HepG2 (cell line): ENCODE results near the gene C2orf76. TPM values are rescaled to one million over a fixed set of nuclear protein-coding genes. Genes with fewer than 3 reads are reported as not detected.
A peak's percentile ranks its signal among the peaks of the same experiment; 100 is the strongest.

Experiments
- FOSL2 ChIP-seq: sonication (generic); formaldehyde crosslinking; IDR thresholded peaks from 2 replicates; pipeline ENCODE4 v1.4.0; 2020; ENCODE audit warnings: missing genetic modification reagents
- GATA4 ChIP-seq: sonication (generic); IDR thresholded peaks from 2 replicates; pipeline ENCODE4 v1.6.1; 2016; ENCODE audit warnings: antibody characterized with exemption, low read depth, borderline replicate concordance
- HNF4A ChIP-seq: sonication (generic); formaldehyde crosslinking; IDR thresholded peaks from 2 replicates; pipeline ENCODE4 v1.4.0; 2020; ENCODE audit warnings: missing genetic modification reagents
- HOXA9 ChIP-seq: sonication (generic); formaldehyde crosslinking; IDR thresholded peaks from 2 replicates; pipeline ENCODE4 v1.8.1; 2022; ENCODE audit warnings: missing genetic modification reagents, mild to moderate bottlenecking, moderate library complexity, borderline replicate concordance
- LCORL ChIP-seq, 2 experiments: fragments of 450-650 bp in 1 of 2; sonication (generic) in 1 of 2; formaldehyde crosslinking in 1 of 2; IDR thresholded peaks; 2 replicates each; pipeline versions ENCODE4 v1.5.0 to v1.6.1; 2017 to 2020; ENCODE audit warnings: antibody characterized with exemption in 1 of 2, missing genetic modification reagents in 1 of 2
- MAF1 ChIP-seq: sonication (generic); formaldehyde crosslinking; IDR thresholded peaks from 2 replicates; pipeline ENCODE4 v1.5.0; 2020; ENCODE audit warnings: missing genetic modification reagents, borderline replicate concordance
- MTERF4 ChIP-seq: sonication (generic); formaldehyde crosslinking; IDR thresholded peaks from 2 replicates; pipeline ENCODE4 v1.8.0; 2023; ENCODE audit warnings: mild to moderate bottlenecking, missing genetic modification reagents
- RAD21 ChIP-seq: fragments of 450-650 bp; formaldehyde crosslinking; IDR thresholded peaks from 2 replicates; pipeline ENCODE4 v1.5.0; 2020; ENCODE audit warnings: mild to moderate bottlenecking
- SMARCC2 ChIP-seq: fragments of 450-650 bp; IDR thresholded peaks from 2 replicates; pipeline ENCODE4 v1.6.1; 2017; ENCODE audit warnings: antibody characterized with exemption, mild to moderate bottlenecking
- SOX6 ChIP-seq, 2 experiments: fragments of 450-650 bp in 1 of 2; sonication (generic) in 1 of 2; formaldehyde crosslinking in 1 of 2; IDR thresholded peaks; 2 replicates each; pipeline versions ENCODE4 v1.4.0 to v1.6.1; 2017 to 2020; ENCODE audit warnings: antibody characterized with exemption in 1 of 2, mild to moderate bottlenecking in 1 of 2, missing genetic modification reagents in 1 of 2
- TARDBP ChIP-seq: sonication (generic); formaldehyde crosslinking; IDR thresholded peaks from 2 replicates; pipeline ENCODE4 v1.8.0; 2022; ENCODE audit warnings: mild to moderate bottlenecking, missing genetic modification reagents
- TCF7L2 ChIP-seq: IDR thresholded peaks from 2 replicates; pipeline ENCODE4 v1.6.1; 2011; ENCODE audit warnings: mild to moderate bottlenecking, low read depth, low read length, moderate library complexity
- TERF1 ChIP-seq: sonication (generic); formaldehyde crosslinking; IDR thresholded peaks from 2 replicates; pipeline ENCODE4 v1.8.0; 2022; ENCODE audit warnings: mild to moderate bottlenecking, missing genetic modification reagents, moderate library complexity
- YY1 ChIP-seq: IDR thresholded peaks from 2 replicates; pipeline ENCODE4 v1.6.1; 2011; ENCODE audit warnings: low read length, low read depth, moderate library complexity, mild to moderate bottlenecking; ENCODE audit not compliant: insufficient read depth, insufficient replicate concordance
- ZC3H4 ChIP-seq: sonication (generic); formaldehyde crosslinking; IDR thresholded peaks from 2 replicates; pipeline ENCODE4 v1.4.0; 2020; ENCODE audit warnings: missing genetic modification reagents, borderline replicate concordance
- ZFP62 ChIP-seq: sonication (generic); formaldehyde crosslinking; IDR thresholded peaks from 2 replicates; pipeline ENCODE4 v1.4.0; 2020; ENCODE audit warnings: missing genetic modification reagents
- ZKSCAN8 ChIP-seq: IDR thresholded peaks from 2 replicates; pipeline ENCODE4 v1.6.1; 2016; ENCODE audit warnings: borderline replicate concordance, missing genetic modification reagents, missing compliant biosample characterization
- ZNF263 ChIP-seq: sonication (generic); formaldehyde crosslinking; IDR thresholded peaks from 2 replicates; pipeline ENCODE4 v1.4.0; 2020; ENCODE audit warnings: missing genetic modification reagents
- ZNF33B ChIP-seq: sonication (generic); formaldehyde crosslinking; IDR thresholded peaks from 2 replicates; pipeline ENCODE4 v1.5.1; 2020; ENCODE audit warnings: mild to moderate bottlenecking, missing genetic modification reagents
- ZNF562 ChIP-seq: sonication (generic); formaldehyde crosslinking; IDR thresholded peaks from 2 replicates; pipeline ENCODE4 v1.8.0; 2022; ENCODE audit warnings: missing genetic modification reagents, borderline replicate concordance
- ZNF607 ChIP-seq: sonication (generic); formaldehyde crosslinking; IDR thresholded peaks from 2 replicates; pipeline ENCODE4 v1.5.1; 2020; ENCODE audit warnings: missing genetic modification reagents, mild to moderate bottlenecking, borderline replicate concordance
- ZNF703 ChIP-seq: sonication (generic); formaldehyde crosslinking; IDR thresholded peaks from 2 replicates; pipeline ENCODE4 v1.5.1; 2020; ENCODE audit warnings: missing genetic modification reagents, mild to moderate bottlenecking, moderate library complexity, borderline replicate concordance
- ZNF713 ChIP-seq: sonication (generic); formaldehyde crosslinking; IDR thresholded peaks from 2 replicates; pipeline ENCODE4 v1.4.0; 2020; ENCODE audit warnings: mild to moderate bottlenecking, missing genetic modification reagents
- ZNF740 ChIP-seq: sonication (generic); formaldehyde crosslinking; IDR thresholded peaks from 2 replicates; pipeline ENCODE4 v1.4.0; 2020; ENCODE audit warnings: missing genetic modification reagents
- ZNF775 ChIP-seq: sonication (generic); formaldehyde crosslinking; IDR thresholded peaks from 2 replicates; pipeline ENCODE4 v1.4.0; 2020; ENCODE audit warnings: missing genetic modification reagents, mild to moderate bottlenecking, moderate library complexity, borderline replicate concordance
- polyA plus RNA-seq, 8 experiments: library from polyadenylated mRNA; depleted of rRNA in 3 of 8; stranded (reverse) in 7 of 8; unstranded in 1 of 8; fragments of >200 nt; fragmentation: Illumina TruSeq in 4 of 8; extraction: Trizol in 4 of 8; gene quantifications; 2 replicates each; pipeline versions ENCODE4 v1.2.1 to v1.2.3, GENCODE V29; 2011 to 2016; ENCODE audit warnings: low read depth in 4 of 8, missing spikeins in 1 of 8, mixed read lengths in 1 of 8; ENCODE audit not compliant: insufficient read depth in 1 of 8
- total RNA-seq, 5 experiments: library from RNA; depleted of rRNA; stranded (reverse); fragments of >200 nt; fragmentation: Illumina TruSeq; extraction: Trizol; gene quantifications; 2 replicates each; pipeline ENCODE4 v1.2.3, GENCODE V29; 2016; ENCODE audit warnings: low read depth in 1 of 5
- TF ChIP-seq, protein P1 (sequence below): sonication (generic); formaldehyde crosslinking; IDR thresholded peaks from 2 replicates; pipeline ENCODE4 v1.8.1; 2023; ENCODE audit warnings: missing genetic modification reagents, inconsistent platforms, borderline replicate concordance

The C2orf76 gene
- total and polyA plus RNA-seq, 2 of the 13 experiments (the other 11 are each of a cell fraction or from before 2014, with no cell fraction given) = 7.7 to 8.5 TPM

- TF ChIP-seq RAD21 (CRISPR knock-in tag) = peak; percentile 18
- no peak; the same call in 1 of the 2 replicates for TF ChIP-seq TERF1
- TF ChIP-seq, protein P1, sequence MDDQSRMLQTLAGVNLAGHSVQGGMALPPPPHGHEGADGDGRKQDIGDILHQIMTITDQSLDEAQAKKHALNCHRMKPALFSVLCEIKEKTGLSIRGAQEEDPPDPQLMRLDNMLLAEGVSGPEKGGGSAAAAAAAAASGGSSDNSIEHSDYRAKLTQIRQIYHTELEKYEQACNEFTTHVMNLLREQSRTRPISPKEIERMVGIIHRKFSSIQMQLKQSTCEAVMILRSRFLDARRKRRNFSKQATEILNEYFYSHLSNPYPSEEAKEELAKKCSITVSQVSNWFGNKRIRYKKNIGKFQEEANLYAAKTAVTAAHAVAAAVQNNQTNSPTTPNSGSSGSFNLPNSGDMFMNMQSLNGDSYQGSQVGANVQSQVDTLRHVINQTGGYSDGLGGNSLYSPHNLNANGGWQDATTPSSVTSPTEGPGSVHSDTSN (CRISPR knock-in tag) = no peak
- TF ChIP-seq ZNF775 (CRISPR knock-in tag) = peak; percentile 64; the same call in 1 of the 2 replicates
- 0 out of 2 replicates have a peak, but pooled peaks have one; percentile 8 for TF ChIP-seq ZNF713 (CRISPR knock-in tag)
- TF ChIP-seq ZNF263 (CRISPR knock-in tag) = no peak
- peak; percentile 50; the same call in 1 of the 2 replicates for TF ChIP-seq HNF4A (CRISPR knock-in tag)
- TF ChIP-seq ZC3H4 = no peak
- no peak for TF ChIP-seq ZFP62 (CRISPR knock-in tag)
- TF ChIP-seq ZNF740 (CRISPR knock-in tag) = no peak
- peak; percentile 72 for TF ChIP-seq YY1
- TF ChIP-seq MTERF4 (CRISPR knock-in tag) = peak; percentile 93
- peak; percentile 99 for TF ChIP-seq ZNF703 (CRISPR knock-in tag)
- no peak for TF ChIP-seq SMARCC2
- TF ChIP-seq ZKSCAN8 (CRISPR knock-in tag) = peak; percentile 81; the same call in 1 of the 2 replicates
- TF ChIP-seq TARDBP = peak; percentile 97
- peak; percentile 98 for TF ChIP-seq GATA4
- TF ChIP-seq MAF1 (CRISPR knock-in tag) = peak; percentile 34; the same call in 1 of the 2 replicates
- no peak for TF ChIP-seq SOX6 (IDR thresholded peaks at IDR 0.05)
- TF ChIP-seq SOX6 (CRISPR knock-in tag; IDR thresholded peaks at IDR 0.05) = peak; percentile 33
- TF ChIP-seq TCF7L2 = no peak
- peak; percentile 94; the same call in 1 of the 2 replicates for TF ChIP-seq ZNF33B (CRISPR knock-in tag)
- TF ChIP-seq ZNF562 (CRISPR knock-in tag) = no peak; the same call in 1 of the 2 replicates
- TF ChIP-seq LCORL (IDR thresholded peaks at IDR 0.05) = no peak
- peak; percentile 91 for TF ChIP-seq LCORL (CRISPR knock-in tag; IDR thresholded peaks at IDR 0.05)
- TF ChIP-seq FOSL2 (CRISPR knock-in tag) = peak; percentile 77
- peak; percentile 77; the same call in 1 of the 2 replicates for TF ChIP-seq HOXA9 (CRISPR knock-in tag)
- TF ChIP-seq ZNF607 (CRISPR knock-in tag) = peak; percentile 95
Measured at GRCh38 chr2:119366649-119367471, at the start of gene C2orf76, which contains the start of gene DBI (continued).
